HepG2 (cell line): Measurements from ENCODE around the gene NUDT2. TPM values are rescaled to one million over a fixed set of nuclear protein-coding genes. Genes with fewer than 3 reads are reported as not detected.
A peak's percentile ranks its signal among the peaks of the same experiment; 100 is the strongest.

Experiments used
- ARID5B ChIP-seq: IDR thresholded peaks from 2 replicates; pipeline ENCODE4 v1.4.0; 2020; ENCODE audit warnings: mild to moderate bottlenecking, missing genetic modification reagents
- BCL6 ChIP-seq: IDR thresholded peaks from 2 replicates; pipeline ENCODE4 v1.6.1; 2016; ENCODE audit warnings: missing genetic modification reagents, missing compliant biosample characterization
- GATAD2A ChIP-seq: IDR thresholded peaks from 2 replicates; pipeline ENCODE4 v1.6.1; 2016
- HDAC2 ChIP-seq: sonication (generic); formaldehyde crosslinking; IDR thresholded peaks from 2 replicates; pipeline ENCODE4 v1.4.0; 2020; ENCODE audit warnings: missing genetic modification reagents
- NCOA5 ChIP-seq: sonication (generic); formaldehyde crosslinking; IDR thresholded peaks from 2 replicates; pipeline ENCODE4 v1.4.0; 2020; ENCODE audit warnings: missing genetic modification reagents
- PATZ1 ChIP-seq: sonication (generic); formaldehyde crosslinking; IDR thresholded peaks from 2 replicates; pipeline ENCODE4 v1.4.0; 2020; ENCODE audit warnings: missing genetic modification reagents
- PAXIP1 ChIP-seq: sonication (generic); formaldehyde crosslinking; conservative IDR thresholded peaks from 2 replicates; pipeline ENCODE4 v1.4.0; 2020; ENCODE audit warnings: mild to moderate bottlenecking, missing genetic modification reagents, moderate library complexity
- PHF21A ChIP-seq: sonication (generic); formaldehyde crosslinking; IDR thresholded peaks from 2 replicates; pipeline ENCODE4 v1.5.0; 2020; ENCODE audit warnings: mild to moderate bottlenecking, missing genetic modification reagents
- REXO4 ChIP-seq: sonication (generic); formaldehyde crosslinking; IDR thresholded peaks from 2 replicates; pipeline ENCODE4 v1.8.0; 2022; ENCODE audit warnings: missing genetic modification reagents, mild to moderate bottlenecking, borderline replicate concordance
- RXRB ChIP-seq: IDR thresholded peaks from 2 replicates; pipeline ENCODE4 v1.6.1; 2016; ENCODE audit warnings: borderline replicate concordance, missing genetic modification reagents, missing compliant biosample characterization
- SKI ChIP-seq: fragments of 450-650 bp; IDR thresholded peaks from one replicate; pipeline ENCODE4 v1.6.1; 2018; ENCODE audit warnings: mild to moderate bottlenecking; ENCODE audit not compliant: partially characterized antibody
- SOX6 ChIP-seq, 2 experiments: fragments of 450-650 bp in 1 of 2; sonication (generic) in 1 of 2; formaldehyde crosslinking in 1 of 2; IDR thresholded peaks; 2 replicates each; pipeline versions ENCODE4 v1.4.0 to v1.6.1; 2017 to 2020; ENCODE audit warnings: antibody characterized with exemption in 1 of 2, mild to moderate bottlenecking in 1 of 2, missing genetic modification reagents in 1 of 2
- TBX2 ChIP-seq: sonication (generic); formaldehyde crosslinking; IDR thresholded peaks from 2 replicates; pipeline ENCODE4 v1.5.0; 2020; ENCODE audit warnings: missing genetic modification reagents, mild to moderate bottlenecking, borderline replicate concordance
- ZBTB38 ChIP-seq: sonication (generic); formaldehyde crosslinking; IDR thresholded peaks from 2 replicates; pipeline ENCODE4 v1.5.1; 2020; ENCODE audit warnings: mild to moderate bottlenecking, missing genetic modification reagents
- ZEB1 ChIP-seq: IDR thresholded peaks from 2 replicates; pipeline ENCODE4 v1.6.1; 2012; ENCODE audit warnings: mild to moderate bottlenecking, low read depth, inconsistent platforms; ENCODE audit not compliant: insufficient replicate concordance
- ZGPAT ChIP-seq: IDR thresholded peaks from 2 replicates; pipeline ENCODE4 v1.6.1; 2016; ENCODE audit warnings: mild to moderate bottlenecking
- ZNF232 ChIP-seq: sonication (generic); formaldehyde crosslinking; IDR thresholded peaks from 2 replicates; pipeline ENCODE4 v1.4.0; 2020; ENCODE audit warnings: missing genetic modification reagents, borderline replicate concordance
- ZNF354B ChIP-seq: sonication (generic); formaldehyde crosslinking; IDR thresholded peaks from 2 replicates; pipeline ENCODE4 v1.8.0; 2022; ENCODE audit warnings: mild to moderate bottlenecking, missing genetic modification reagents
- ZNF367 ChIP-seq: sonication (generic); formaldehyde crosslinking; IDR thresholded peaks from 2 replicates; pipeline ENCODE4 v1.4.0; 2020; ENCODE audit warnings: missing genetic modification reagents, borderline replicate concordance
- ZNF431 ChIP-seq: sonication (generic); formaldehyde crosslinking; IDR thresholded peaks from 2 replicates; pipeline ENCODE4 v1.9.0; 2022; ENCODE audit warnings: missing genetic modification reagents, low read depth, mild to moderate bottlenecking, borderline replicate concordance
- polyA plus RNA-seq, 8 experiments: library from polyadenylated mRNA; depleted of rRNA in 3 of 8; stranded (reverse) in 7 of 8; unstranded in 1 of 8; fragments of >200 nt; fragmentation: Illumina TruSeq in 4 of 8; extraction: Trizol in 4 of 8; gene quantifications; 2 replicates each; pipeline versions ENCODE4 v1.2.1 to v1.2.3, GENCODE V29; 2011 to 2016; ENCODE audit warnings: low read depth in 4 of 8, missing spikeins in 1 of 8, mixed read lengths in 1 of 8; ENCODE audit not compliant: insufficient read depth in 1 of 8
- total RNA-seq, 5 experiments: library from RNA; depleted of rRNA; stranded (reverse); fragments of >200 nt; fragmentation: Illumina TruSeq; extraction: Trizol; gene quantifications; 2 replicates each; pipeline ENCODE4 v1.2.3, GENCODE V29; 2016; ENCODE audit warnings: low read depth in 1 of 5

Gene NUDT2
- total and polyA plus RNA-seq, 2 of the 13 experiments (the other 11 are each of a cell fraction or from before 2014, with no cell fraction given): 19.9 to 24.6 TPM

GRCh38 chr9:34334337-34334824 is 5.0 kb downstream of the NUDT2 start (continued):
- TF ChIP-seq ARID5B (CRISPR knock-in tag): peak; percentile 9; the same call in 1 of the 2 replicates
- peak; percentile 24; the same call in 1 of the 2 replicates for TF ChIP-seq TBX2
- TF ChIP-seq ZNF367 (CRISPR knock-in tag): no peak
- TF ChIP-seq SOX6 (IDR thresholded peaks at IDR 0.05): no peak
- peak; percentile 80 for TF ChIP-seq SOX6 (CRISPR knock-in tag; IDR thresholded peaks at IDR 0.05)
- TF ChIP-seq ZNF354B (CRISPR knock-in tag): no peak
- TF ChIP-seq ZEB1: peak; percentile 44
- TF ChIP-seq HDAC2 (CRISPR knock-in tag): peak; percentile 28; the same call in 1 of the 2 replicates
- TF ChIP-seq BCL6 (CRISPR knock-in tag): peak; percentile 87
- no peak for TF ChIP-seq SKI
- TF ChIP-seq REXO4 (CRISPR knock-in tag): no peak
- TF ChIP-seq GATAD2A: peak; percentile 28; the same call in 1 of the 2 replicates
- peak; percentile 29; the same call in 1 of the 2 replicates for TF ChIP-seq RXRB (CRISPR knock-in tag)
- TF ChIP-seq PAXIP1 (CRISPR knock-in tag): peak; percentile 72
- TF ChIP-seq ZGPAT (CRISPR knock-in tag): 0 out of 2 replicates have a peak, but pooled peaks have one; percentile 23
- no peak for TF ChIP-seq NCOA5
- TF ChIP-seq PHF21A (CRISPR knock-in tag): peak; percentile 54
- peak; percentile 64 for TF ChIP-seq PATZ1 (CRISPR knock-in tag)
- no peak for TF ChIP-seq ZNF431 (CRISPR knock-in tag)
- TF ChIP-seq ZNF232: no peak
- TF ChIP-seq ZBTB38 (CRISPR knock-in tag): no peak
